ENCODE results near the gene PNISR.

DNA sequence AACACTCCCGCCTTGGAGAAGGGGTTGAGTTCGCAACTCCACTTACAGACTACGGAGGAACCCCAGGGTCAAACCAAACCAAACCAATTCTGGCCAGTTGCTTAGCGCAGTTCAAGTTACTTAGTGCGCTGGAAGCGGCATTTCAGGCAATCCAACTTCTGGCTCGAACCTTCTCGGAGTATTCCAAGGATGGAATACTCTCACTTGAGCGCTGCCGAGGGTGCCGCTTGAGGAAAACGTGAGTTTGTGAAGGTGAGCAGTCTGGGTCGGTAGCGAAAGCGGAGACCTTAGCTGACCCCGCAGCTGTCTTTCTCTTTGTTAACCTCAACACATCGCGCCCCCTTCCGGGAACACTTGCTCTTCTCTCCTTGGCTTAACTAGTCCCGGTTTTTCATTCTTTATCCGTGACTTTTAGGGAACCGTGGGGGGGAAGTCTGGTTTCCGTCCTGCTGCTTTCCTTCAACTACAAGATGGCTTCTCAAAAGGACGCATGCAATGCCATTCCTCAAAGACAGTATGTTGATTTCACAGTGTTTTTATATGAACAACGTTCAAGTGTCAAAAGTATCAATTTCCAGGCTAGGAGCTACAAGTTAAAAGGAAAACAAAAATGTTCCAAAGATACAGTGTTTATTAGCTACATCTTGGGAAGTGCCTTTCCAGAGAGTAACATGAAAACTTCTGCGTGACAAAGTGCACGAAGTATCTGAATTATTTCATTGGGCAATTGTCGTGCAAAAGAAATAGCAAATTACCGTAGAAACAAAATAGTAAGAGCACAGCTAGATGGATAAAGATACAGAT is 741 bp upstream of the PNISR start:
- TF ChIP-seq NFIC (IDR thresholded peaks at IDR 0.05) (no peak), CREB1 (IDR thresholded peaks at IDR 0.05; ENCODE audit: low read depth) (no peak), RAD21 (IDR thresholded peaks at IDR 0.05; ENCODE audit: low read depth) (peak; percentile 32; the same call in 1 of the 2 replicates), ZBTB7A (IDR thresholded peaks at IDR 0.05; ENCODE audit: low read depth) (no peak), TAF1 (IDR thresholded peaks at IDR 0.05; ENCODE audit: low read depth) (no peak; the same call in 1 of the 2 replicates), EP300 (IDR thresholded peaks at IDR 0.05; ENCODE audit: borderline replicate concordance) (no peak)
- TF ChIP-seq, protein P1, sequence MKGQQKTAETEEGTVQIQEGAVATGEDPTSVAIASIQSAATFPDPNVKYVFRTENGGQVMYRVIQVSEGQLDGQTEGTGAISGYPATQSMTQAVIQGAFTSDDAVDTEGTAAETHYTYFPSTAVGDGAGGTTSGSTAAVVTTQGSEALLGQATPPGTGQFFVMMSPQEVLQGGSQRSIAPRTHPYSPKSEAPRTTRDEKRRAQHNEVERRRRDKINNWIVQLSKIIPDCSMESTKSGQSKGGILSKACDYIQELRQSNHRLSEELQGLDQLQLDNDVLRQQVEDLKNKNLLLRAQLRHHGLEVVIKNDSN (IDR thresholded peaks at IDR 0.05): no peak

All from Ishikawa (cell line).